Muscle of arm (tissue), 12 donors: Measurements from ENCODE around the gene VAV1. TPM values are rescaled to one million over a fixed set of nuclear protein-coding genes. Genes with fewer than 3 reads are reported as not detected.
"Not testable (repeated sequence)": the region's sequence is repeated elsewhere in the genome, so short reads cannot be mapped to it uniquely, and the experiment has no call there.

Experiments
- DNase-seq: peaks from one replicate; pipeline ENCODE4 v3.0.0-alpha.2; 2013
- polyA plus RNA-seq, 12 donors: library from polyadenylated mRNA; unstranded; fragments of 120-200 nt; gene quantifications; one replicate each; pipeline ENCODE4 v1.2.1, GENCODE V29; 2013; ENCODE audit not compliant: insufficient read length in 12 of 12

VAV1 gene
- polyA plus RNA-seq, 12 donors, result 1.1 to 5.1 (median 2.0) TPM; not detected in 2

GRCh38 chr19:6787393-6787792, 14.9 kb downstream of the VAV1 start:
- DNase-seq, result no peak

- DNase-seq, result no peak
These were observed 16.4 kb downstream of the VAV1 start for GRCh38 chr19:6788896-6789295.

DNA sequence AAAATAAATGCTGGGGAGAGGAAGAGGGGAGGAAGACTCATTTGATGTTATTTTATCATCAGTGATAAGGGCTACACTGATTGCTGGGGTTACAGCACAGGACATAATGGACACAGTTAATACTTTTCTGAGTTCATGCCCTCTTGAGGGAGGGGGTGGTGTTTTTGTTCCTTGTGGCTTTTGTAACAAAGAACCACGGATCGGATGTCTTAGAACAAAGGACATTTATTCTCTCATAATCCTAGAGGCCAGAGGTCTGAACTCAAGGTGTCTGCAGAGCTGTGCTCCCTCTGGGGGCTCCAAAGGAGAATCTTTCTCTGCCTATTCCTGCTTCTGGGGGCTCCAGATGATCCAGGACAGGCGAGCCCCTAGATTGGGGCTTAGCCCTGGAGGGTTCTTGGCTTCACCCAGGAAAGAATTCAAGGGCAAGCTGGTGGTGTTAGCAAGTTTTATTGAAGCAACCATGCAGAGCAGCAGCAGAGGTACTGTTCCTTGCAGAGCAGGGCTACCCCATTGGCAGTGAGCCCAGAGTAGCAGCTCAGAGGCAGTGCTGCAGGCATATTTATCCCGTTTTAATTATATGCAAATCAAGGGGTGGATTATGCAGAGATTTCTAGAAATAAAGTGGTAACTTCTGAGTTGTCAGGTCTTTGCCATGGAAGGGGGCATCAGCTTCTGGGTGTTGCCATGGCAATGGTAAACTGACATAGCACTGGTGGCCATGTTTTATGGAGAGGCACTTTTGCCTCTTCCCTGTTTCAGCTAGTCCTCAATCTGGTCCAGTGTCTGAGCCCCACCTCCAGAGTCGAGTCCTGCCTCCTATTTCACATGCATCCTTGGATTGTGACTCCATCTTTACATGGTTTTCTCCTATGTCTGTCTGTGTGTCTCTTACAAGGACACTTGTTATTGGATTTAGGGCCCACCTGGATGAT, 18.0 kb downstream of the VAV1 start:
- DNase-seq, result no peak

DNA sequence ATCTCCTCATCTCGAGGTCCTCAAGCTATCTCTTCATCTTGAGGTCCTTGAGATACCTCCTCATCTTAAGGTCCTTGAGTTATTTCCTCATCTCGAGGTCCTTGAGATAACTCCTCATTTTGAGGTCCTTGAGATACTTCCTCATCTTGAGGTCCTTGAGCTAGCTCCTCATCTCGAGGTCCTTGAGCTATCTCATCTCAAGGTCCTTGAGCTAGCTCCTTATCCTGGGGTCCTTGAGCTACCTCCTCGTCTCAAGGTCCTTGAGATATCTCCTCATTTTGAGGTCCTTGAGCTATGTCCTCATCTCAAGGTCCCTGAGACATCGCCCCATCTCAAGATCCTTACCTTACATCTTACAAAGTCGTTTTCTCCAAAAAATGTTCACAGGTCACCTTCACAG, 18.7 kb downstream of the VAV1 start:
- DNase-seq, result no peak

- no peak for DNase-seq
These were observed 20.9 kb downstream of the VAV1 start for GRCh38 chr19:6793411-6793810.

DNA sequence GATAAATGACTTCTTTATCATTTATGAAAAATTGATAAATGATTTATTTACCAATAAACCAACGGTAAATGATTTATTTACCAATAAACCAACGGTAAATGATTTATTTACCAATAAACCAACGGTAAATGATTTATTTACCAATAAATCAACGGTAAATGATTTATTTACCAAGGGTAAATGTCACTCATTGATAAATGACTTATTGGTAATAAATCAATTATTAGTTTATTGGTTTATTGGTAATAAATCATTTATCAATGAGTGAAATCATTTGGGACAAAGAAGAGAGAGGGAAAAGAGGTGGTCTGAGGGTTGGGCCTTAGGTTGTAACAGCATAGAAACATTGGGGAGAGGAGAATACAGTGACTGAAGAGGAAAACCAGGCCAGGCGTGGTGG, 21.5 kb downstream of the VAV1 start:
- no peak for DNase-seq

GRCh38 chr19:6794686-6795431, 22.4 kb downstream of the VAV1 start:
- no peak for DNase-seq

- DNase-seq, result no peak
These were observed 23.8 kb downstream of the VAV1 start for GRCh38 chr19:6796278-6796677.

- no peak for DNase-seq
These were observed 25.1 kb downstream of the VAV1 start for GRCh38 chr19:6797646-6798045.

DNA sequence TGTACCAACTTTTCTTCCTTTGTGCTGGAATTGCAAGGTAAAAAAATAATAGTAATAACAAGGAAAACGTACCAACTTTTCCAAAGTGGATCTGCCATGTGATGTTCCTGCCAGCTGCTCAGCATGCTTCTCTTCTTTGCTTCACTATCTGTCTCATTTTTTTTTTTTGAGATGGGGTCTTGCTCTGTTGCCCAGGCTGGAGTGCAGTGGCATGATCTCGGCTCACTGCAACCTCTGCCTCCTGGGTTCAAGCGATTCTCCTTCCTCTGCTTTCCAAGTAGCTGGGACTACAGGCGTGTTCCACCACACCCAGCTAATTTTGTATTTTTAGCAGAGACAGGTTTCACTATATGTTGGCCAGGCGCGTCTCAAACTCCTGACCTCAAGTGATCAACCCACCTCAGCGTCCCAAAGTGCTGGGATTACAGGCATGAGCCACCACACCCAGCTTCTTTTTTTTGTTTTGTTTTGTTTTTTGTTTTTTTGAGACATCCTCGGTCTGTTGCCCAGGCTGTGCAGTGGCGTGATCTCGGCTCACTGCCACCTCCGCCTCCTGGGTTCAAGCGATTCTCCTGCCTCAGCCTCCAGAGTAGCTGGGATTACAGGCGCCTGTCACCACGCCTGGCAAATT, 27.8 kb downstream of the VAV1 start:
- not testable (repeated sequence) for DNase-seq

DNA sequence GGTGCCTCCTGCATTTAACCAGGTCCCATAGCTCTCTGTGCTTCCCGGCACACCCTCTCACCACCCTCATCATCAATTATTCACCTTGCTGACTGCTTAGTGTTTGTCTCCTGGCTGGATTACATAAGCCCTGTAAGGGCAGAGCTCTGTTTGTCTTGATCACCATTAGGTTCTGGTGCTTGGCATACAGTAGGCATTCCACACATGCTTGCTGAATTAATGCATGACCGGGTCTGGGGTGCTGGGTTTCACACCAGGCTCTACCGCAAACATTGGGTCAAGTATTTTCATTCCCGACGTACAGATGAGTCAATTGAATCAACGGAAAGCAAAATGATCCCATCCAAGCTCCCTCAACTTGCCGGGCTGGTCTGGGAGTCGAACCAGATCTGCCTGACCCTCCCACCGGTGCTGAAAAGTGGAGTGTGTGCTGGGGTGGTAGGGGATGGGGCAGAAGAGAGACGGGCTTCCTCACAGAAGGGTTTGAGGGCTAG, 28.5 kb downstream of the VAV1 start:
- no peak for DNase-seq

- DNase-seq, result peak; percentile 41
These were observed 29.1 kb downstream of the VAV1 start for GRCh38 chr19:6801485-6802086.

GRCh38 chr19:6802336-6803035, 30.0 kb downstream of the VAV1 start:
- DNase-seq, result peak; percentile 11

DNA sequence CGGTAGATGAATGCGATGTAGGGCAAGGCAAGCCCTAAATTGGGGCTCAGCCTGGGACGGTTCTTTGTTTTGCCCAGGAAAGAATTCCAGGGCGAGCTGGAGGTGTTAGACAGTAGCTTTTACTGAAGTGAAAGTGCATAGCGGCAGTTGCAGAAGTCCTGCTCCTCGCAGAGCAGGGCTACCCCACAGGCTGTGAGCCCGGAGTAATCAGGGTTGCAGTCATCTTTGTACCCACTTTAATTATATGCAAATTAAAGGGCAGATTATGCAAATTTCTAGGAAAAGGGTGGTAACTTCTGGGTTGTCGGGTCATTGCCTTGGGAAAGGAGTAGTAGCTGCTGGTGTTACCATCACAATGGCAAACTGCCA, 30.5 kb downstream of the VAV1 start:
- DNase-seq, result no peak

DNA sequence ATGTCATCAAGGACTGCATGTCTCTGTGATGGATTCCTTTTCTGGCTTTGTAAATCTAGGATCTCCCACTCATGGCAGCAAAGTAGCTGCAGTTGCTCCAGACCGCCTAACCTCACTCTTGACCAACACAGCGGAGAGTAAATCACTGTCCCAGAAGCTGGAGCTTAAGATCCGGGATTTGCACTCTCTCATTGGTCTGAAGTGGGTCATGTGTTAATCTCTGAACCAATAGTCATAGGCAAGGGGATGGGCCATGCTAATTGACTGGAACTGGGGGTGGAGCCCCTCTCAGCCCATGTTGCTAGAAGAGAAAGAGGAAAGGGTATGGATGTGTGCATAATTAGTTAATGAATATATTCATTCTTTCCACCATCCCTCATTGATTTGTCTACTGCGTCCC, 34.0 kb downstream of the VAV1 start:
- DNase-seq, result no peak

DNA sequence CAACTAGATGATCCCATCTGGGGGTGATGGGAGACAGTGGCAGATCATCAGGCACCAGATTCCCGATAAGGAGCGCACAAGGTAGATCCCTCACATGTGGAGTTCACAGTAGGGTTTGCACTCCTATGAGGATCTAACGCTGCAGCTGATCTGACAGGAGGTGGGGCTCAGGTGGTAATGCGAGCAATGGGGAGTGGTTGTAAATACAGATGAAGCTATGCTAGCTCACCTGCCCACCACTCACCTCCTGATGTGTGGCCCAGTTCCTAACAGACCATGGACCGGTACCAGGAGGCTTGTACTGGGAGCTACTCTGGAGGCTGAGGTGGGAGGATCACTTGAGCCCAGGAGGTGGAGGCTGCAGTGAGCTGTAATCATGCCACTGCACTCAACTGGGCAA, 34.8 kb downstream of the VAV1 start:
- DNase-seq, result no peak

DNA sequence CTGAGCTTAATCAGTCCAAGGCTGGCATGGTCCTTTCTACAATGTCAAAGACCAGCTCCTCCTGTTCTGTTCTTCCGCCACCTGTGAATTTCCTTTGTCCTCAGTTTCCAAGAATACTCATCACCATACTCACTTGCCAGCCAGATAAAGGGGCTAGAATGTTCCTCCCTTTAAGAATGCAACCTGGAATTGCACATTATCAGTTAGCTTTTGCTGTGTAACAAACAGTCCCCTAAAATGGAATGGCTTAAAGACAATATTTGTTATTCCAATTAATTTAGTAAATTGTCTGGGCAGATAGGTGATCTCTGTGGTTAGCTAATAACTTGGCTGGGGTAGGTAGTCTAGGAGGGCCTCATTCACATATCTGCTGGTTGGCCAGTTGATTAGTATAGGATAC, 36.0 kb downstream of the VAV1 start:
- no peak for DNase-seq

DNA sequence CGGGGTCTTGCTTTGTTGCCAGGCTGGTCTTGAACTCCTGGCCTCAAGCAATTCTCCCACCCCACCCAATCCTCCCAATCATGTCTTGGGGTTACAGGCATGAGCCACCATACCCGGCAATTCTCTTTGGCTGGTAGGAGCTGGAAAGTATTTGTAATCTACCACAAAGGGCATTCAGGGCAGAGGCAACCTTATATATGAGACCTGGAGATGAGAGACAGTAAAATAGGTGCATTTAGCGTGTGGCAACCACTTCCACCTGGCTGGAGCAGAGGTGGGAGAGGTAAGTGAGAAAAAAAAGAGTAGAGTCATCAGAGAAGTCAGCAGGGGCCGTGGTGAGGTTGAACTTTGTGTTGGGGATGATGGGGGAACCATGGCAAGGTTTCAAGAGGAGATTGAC, 36.8 kb downstream of the VAV1 start:
- no peak for DNase-seq

GRCh38 chr19:6811378-6811777, 38.9 kb downstream of the VAV1 start:
- no peak for DNase-seq

GRCh38 chr19:6811906-6812305, 39.4 kb downstream of the VAV1 start:
- DNase-seq, result no peak

- no peak for DNase-seq
These were observed 40.1 kb downstream of the VAV1 start for GRCh38 chr19:6812612-6813011.
